Neutrophil (primary cell): Measurements from ENCODE around the gene SCNM1.

Experiments
- H3K27ac ChIP-seq: fragments of 200-600 bp; sonication (generic); 2 replicates; pipeline ENCODE4 v1.5.1; 2016; ENCODE audit warnings: mild to moderate bottlenecking, moderate library complexity
- H3K27me3 ChIP-seq: fragments of 200-600 bp; sonication (generic); 2 replicates; pipeline ENCODE4 v1.6.0; 2016; ENCODE audit warnings: mild to moderate bottlenecking
- H3K36me3 ChIP-seq: fragments of 200-600 bp; sonication (generic); 2 replicates; pipeline ENCODE4 v1.5.1; 2017
- H3K4me1 ChIP-seq, 2 experiments: fragments of 200-600 bp in 1 of 2; sonication (generic) in 1 of 2; 1 replicate in 1 of 2; 2 replicates in 1 of 2; pipeline versions ENCODE4 v1.5.1 to v1.6.1; 2013 to 2016; ENCODE audit warnings: low read depth in 1 of 2, low read length in 1 of 2, mild to moderate bottlenecking in 1 of 2, moderate library complexity in 1 of 2; ENCODE audit not compliant: control insufficient read depth in 1 of 2, insufficient read depth in 1 of 2
- H3K4me3 ChIP-seq, 2 experiments: fragments of 200-600 bp in 1 of 2; sonication (generic) in 1 of 2; 1 replicate in 1 of 2; 2 replicates in 1 of 2; pipeline ENCODE4 v1.5.1; 2013 to 2016; ENCODE audit warnings: low read depth in 1 of 2, low read length in 1 of 2, mild to moderate bottlenecking in 1 of 2, moderate library complexity in 1 of 2
- H3K9me3 ChIP-seq: fragments of 200-600 bp; sonication (generic); 2 replicates; pipeline ENCODE4 v1.5.1; 2016
- TF ChIP-seq, protein P1 (sequence below): fragments of 200-600 bp; sonication (generic); IDR thresholded peaks from 2 replicates; pipeline ENCODE4 v1.5.1; 2016; ENCODE audit warnings: antibody characterized with exemption

The SCNM1 gene

DNA sequence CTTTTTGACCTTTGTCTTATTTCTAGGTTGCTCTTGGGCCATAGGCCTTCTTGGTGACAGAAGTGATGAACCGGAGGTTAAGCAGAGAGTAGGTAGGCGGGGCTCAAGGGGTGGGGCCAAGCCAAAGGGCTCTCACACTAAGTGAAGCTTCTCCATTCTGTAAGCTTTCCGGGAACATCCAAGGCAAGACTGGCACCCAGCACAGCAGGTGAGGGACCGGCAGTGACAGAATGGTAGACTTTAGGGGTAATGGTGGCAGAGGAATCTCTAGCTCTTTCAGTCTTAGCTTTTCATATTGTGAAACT, 9.5 kb upstream of the SCNM1 start, which contains the start of gene TNFAIP8L2:
Gene TNFAIP8L2 (plus strand): TSS at position 135 of the 305 bp plus-strand sequence. CDS start 2,049 bp downstream, outside the sequence.
- Histone ChIP-seq H3K27ac (peak within 1 kb of the TSS; percentile 96), H3K4me3 (peak within 1 kb of the TSS; percentile 71 to 97), H3K4me1 (peaks cover 45 to 57% of the 10 kb centered on the region in 2 experiments), H3K36me3 (peaks cover 27% of the 10 kb centered on the region), H3K9me3 (no peaks in the 10 kb centered on the region), H3K27me3 (no peaks in the 10 kb centered on the region)
- TF ChIP-seq, protein P1, sequence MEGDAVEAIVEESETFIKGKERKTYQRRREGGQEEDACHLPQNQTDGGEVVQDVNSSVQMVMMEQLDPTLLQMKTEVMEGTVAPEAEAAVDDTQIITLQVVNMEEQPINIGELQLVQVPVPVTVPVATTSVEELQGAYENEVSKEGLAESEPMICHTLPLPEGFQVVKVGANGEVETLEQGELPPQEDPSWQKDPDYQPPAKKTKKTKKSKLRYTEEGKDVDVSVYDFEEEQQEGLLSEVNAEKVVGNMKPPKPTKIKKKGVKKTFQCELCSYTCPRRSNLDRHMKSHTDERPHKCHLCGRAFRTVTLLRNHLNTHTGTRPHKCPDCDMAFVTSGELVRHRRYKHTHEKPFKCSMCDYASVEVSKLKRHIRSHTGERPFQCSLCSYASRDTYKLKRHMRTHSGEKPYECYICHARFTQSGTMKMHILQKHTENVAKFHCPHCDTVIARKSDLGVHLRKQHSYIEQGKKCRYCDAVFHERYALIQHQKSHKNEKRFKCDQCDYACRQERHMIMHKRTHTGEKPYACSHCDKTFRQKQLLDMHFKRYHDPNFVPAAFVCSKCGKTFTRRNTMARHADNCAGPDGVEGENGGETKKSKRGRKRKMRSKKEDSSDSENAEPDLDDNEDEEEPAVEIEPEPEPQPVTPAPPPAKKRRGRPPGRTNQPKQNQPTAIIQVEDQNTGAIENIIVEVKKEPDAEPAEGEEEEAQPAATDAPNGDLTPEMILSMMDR, result no peak

DNA sequence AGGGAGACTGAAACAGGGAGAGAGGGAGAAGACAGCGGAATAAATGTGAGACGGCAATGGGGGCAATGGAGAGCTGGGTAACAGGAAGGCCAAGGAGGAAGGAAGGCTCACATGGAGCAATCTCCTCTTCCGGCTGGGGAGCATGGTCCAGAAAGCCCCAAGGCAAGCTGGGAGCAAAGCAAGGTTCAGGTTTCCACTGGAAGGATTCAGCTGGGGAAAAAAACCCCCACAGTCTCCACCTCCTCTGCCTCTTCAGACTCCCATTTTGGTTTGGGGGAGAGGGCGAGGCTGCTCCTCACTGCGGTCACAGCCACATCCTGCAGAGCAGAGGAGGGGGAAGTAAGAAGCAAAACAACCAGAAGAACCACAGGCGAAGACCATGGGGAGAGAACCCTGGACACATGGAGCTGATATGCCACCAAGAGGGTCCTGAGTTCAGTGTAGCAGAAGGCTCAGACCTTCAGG, 8.8 kb upstream of the SCNM1 start:
- peak overlapping the region; percentile 71 to 97 for H3K4me3 ChIP-seq
- TF ChIP-seq, protein P1, result no peak
- H3K9me3 ChIP-seq, result no peaks in the 10 kb centered on the region
- peaks cover 31% of the 10 kb centered on the region for H3K36me3 ChIP-seq
- no peaks in the 10 kb centered on the region for H3K27me3 ChIP-seq
- H3K27ac ChIP-seq, result peak overlapping the region; percentile 96
- H3K4me1 ChIP-seq, result peaks cover 48 to 63% of the 10 kb centered on the region in 2 experiments

DNA sequence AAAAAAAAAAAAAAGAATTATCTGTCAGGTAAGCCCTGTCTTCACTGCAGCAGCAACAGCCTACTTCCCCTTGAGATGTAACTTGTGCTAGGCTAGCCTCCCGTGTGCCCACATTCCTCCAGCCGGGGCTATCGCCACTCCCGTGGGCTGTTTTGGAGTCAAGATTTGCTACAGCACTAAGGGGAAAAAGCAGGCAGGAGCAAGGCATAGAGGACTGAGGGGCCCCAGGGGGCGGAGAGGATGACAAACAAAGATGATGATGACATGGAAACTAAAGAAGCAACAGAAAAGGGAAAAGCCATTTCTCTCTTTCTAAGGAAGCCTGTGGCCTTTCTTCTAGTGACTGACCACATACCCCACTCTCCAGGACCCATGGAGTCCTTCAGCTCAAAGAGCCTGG, 7.6 kb upstream of the SCNM1 start:
- Histone ChIP-seq H3K36me3 (peaks cover 41% of the 10 kb centered on the region), H3K4me3 (peak overlapping the region; percentile 71 to 97), H3K27me3 (no peaks in the 10 kb centered on the region), H3K4me1 (peaks cover 48 to 69% of the 10 kb centered on the region in 2 experiments), H3K27ac (peak overlapping the region; percentile 96), H3K9me3 (no peaks in the 10 kb centered on the region)
- TF ChIP-seq, protein P1, result no peak

- Histone ChIP-seq H3K27ac (peak overlapping the region; percentile 96), H3K9me3 (no peaks in the 10 kb centered on the region), H3K4me3 (peak overlapping the region; percentile 71 to 97), H3K27me3 (no peaks in the 10 kb centered on the region), H3K4me1 (peaks cover 48 to 69% of the 10 kb centered on the region in 2 experiments), H3K36me3 (peaks cover 45% of the 10 kb centered on the region)
- TF ChIP-seq, protein P1, result no peak
Observed at GRCh38 chr1:151158751-151159251, 7.1 kb upstream of the SCNM1 start.

- H3K27ac ChIP-seq, result peak overlapping the region; percentile 96
- no peaks in the 10 kb centered on the region for H3K27me3 ChIP-seq
- TF ChIP-seq, protein P1, result no peak
- peaks cover 51% of the 10 kb centered on the region for H3K36me3 ChIP-seq
- peaks cover 49 to 69% of the 10 kb centered on the region in 2 experiments for H3K4me1 ChIP-seq
- H3K4me3 ChIP-seq, result peak overlapping the region; percentile 71 to 97
- H3K9me3 ChIP-seq, result no peaks in the 10 kb centered on the region
Observed at GRCh38 chr1:151159373-151159772, 6.6 kb upstream of the SCNM1 start.
